GM19351 (cell line): ENCODE results near the gene CYP2C19.
"Not testable (repeated sequence)": the region's sequence is repeated elsewhere in the genome, so short reads cannot be mapped to it uniquely, and the experiment has no call there.

ENCODE experiments used
- ATAC-seq: cut with Tn5 transposase; IDR thresholded peaks from one replicate; pipeline ENCODE4 v1.9.1; 2021; ENCODE audit warnings: mild to moderate bottlenecking, moderate library complexity; ENCODE audit not compliant: unreplicated experiment

CYP2C19 gene

GRCh38 chr10:94878649-94879048, 116.2 kb downstream of the CYP2C19 start:
- no peak for ATAC-seq

DNA sequence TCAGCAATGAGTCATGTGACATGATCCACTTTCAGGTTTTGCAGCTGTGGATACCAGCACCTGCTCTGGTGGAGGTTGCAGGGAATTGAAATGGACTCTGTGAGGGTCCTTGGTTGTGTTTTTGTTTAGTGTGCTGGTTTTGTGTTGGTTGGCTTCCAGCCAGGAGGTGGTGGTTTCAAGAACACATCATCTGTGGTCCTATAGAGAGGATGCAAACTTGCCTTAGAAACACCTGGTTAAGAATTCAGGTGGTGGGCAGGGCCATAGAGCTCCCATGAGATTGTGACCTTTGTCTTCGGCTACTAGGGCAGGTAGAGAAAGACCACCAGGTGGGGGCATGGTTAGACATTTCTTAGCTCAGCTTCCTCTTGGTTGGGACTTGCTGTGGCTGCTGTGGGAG, 116.7 kb downstream of the CYP2C19 start:
- ATAC-seq, result no peak

GRCh38 chr10:94889123-94889522, 126.6 kb downstream of the CYP2C19 start:
- no peak for ATAC-seq

- no peak for ATAC-seq
Measured at GRCh38 chr10:94890264-94891022, 128.0 kb downstream of the CYP2C19 start.

DNA sequence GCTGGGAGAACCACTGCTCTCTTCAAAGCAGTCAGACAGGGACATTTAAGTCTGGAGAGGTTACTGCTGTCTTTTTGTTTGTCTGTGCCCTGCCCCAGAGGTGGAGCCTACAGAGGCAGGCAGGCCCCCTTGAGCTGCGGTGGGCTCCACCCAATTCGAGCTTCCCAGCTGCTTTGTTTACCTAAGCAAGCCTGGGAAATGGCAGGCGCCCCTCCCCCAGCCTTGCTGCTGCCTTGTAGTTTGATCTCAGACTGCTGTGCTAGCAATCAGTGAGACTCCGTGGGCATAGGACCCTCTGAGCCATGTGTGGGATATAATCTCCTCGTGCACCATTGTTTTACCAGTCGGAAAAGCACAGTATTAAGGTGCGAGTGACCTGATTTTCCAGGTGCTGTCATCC, 135.9 kb downstream of the CYP2C19 start:
- ATAC-seq, result not testable (repeated sequence)

DNA sequence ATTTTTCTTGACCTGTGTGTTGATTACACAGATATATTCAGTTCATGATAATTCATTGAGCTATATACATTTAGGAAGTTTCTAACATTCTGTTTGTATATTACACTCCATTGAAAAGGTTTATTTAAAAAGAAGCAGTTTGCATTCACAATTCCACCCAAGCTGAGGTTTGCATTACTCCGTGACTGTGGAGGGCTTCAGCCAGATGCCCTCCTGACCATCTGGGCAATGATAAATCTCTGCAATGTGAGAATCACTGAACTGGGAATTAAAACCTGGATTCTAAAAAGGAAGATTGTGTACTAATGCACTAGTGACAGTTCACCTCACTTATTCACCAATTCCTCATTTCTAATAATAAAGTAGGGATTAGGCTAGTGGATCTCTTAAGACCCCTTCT, 139.6 kb downstream of the CYP2C19 start:
- no peak for ATAC-seq

DNA sequence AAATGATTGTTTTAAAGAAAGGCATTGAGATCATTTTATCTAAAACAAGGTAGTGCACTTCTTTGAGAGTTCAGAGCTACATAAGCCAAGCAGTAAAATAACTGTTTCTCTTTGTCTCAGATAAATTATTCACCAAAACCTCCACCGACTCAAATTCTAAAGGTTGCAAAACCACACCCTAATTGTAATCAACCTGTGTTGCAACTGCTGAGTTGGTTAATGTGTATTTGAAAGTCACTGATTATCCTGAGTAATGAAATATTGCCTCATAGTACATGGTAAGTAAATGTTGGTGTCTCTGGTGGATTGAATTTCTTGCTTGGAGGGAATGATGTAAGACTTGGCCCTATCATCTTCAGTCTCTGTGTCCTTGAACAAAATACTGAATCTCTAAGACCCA, 140.1 kb downstream of the CYP2C19 start:
- no peak for ATAC-seq
